ENCODE data around the gene CXCL9.

- no peak for TF ChIP-seq CTCF (IDR thresholded peaks at IDR 0.05; ENCODE audit: low read length)
- no peak for TF ChIP-seq EZH2 (optimal IDR thresholded peaks at IDR 0.05; ENCODE audit: low read depth, low read length)
These were observed 14.7 kb upstream of the CXCL9 start for GRCh38 chr4:76022031-76022430.

Measured in MM.1S (cell line).